Activated CD8-positive, alpha-beta memory T cell treated with anti-CD3 and anti-CD28 coated beads, Interleukin-2, amount 50 U/mL, for 48 hours (primary cell): ENCODE data around the gene B4GALT1.
"Not testable (repeated sequence)": the region's sequence is repeated elsewhere in the genome, so short reads cannot be mapped to it uniquely, and the experiment has no call there.

Experiments
- DNase-seq: peaks from one replicate; pipeline ENCODE4 v3.0.0-alpha.2; 2020

The B4GALT1 gene

GRCh38 chr9:33101104-33101951 lies 65.8 kb downstream of the B4GALT1 start:
- DNase-seq = no peak

GRCh38 chr9:33099754-33100153 lies 67.4 kb downstream of the B4GALT1 start:
- no peak for DNase-seq

GRCh38 chr9:33097192-33097591 lies 69.9 kb downstream of the B4GALT1 start:
- DNase-seq = no peak

- no peak for DNase-seq
Observed at GRCh38 chr9:33092634-33093033, 74.5 kb downstream of the B4GALT1 start.

GRCh38 chr9:33085672-33086071 lies 81.5 kb downstream of the B4GALT1 start:
- not testable (repeated sequence) for DNase-seq

- DNase-seq = no peak
Observed at GRCh38 chr9:33082538-33083326, 84.4 kb downstream of the B4GALT1 start.

GRCh38 chr9:33082128-33082527 lies 85.0 kb downstream of the B4GALT1 start:
- DNase-seq = no peak

- DNase-seq = no peak
Observed at GRCh38 chr9:33081128-33081851, 85.8 kb downstream of the B4GALT1 start.

GRCh38 chr9:33080534-33080933 lies 86.6 kb downstream of the B4GALT1 start:
- DNase-seq = no peak

GRCh38 chr9:33076046-33077004 lies 90.8 kb downstream of the B4GALT1 start, which contains the start of gene SMU1:
Gene SMU1 (minus strand): TSS chr9:33076674. CDS start chr9:33076608, 66 bp downstream.
- peak; percentile 94 for DNase-seq

GRCh38 chr9:33068991-33069390 lies 98.1 kb downstream of the B4GALT1 start:
- DNase-seq = no peak

GRCh38 chr9:33065157-33066076 lies 101.7 kb downstream of the B4GALT1 start:
- DNase-seq = no peak
